ENCODE data around the gene PTN.
"Not testable (repeated sequence)": the region's sequence is repeated elsewhere in the genome, so short reads cannot be mapped to it uniquely, and the experiment has no call there.

The PTN gene

GRCh38 chr7:137245186-137245585, 98.3 kb downstream of the PTN start:
- no peak overlapping the region for H3K4me3 ChIP-seq (ENCODE audit: low read depth, low read length)
- TF ChIP-seq CTCF (IDR thresholded peaks at IDR 0.05; ENCODE audit: insufficient read depth, low read depth, low read length, missing control alignments) = no peak
- DNase-seq (ENCODE audit: low read depth) = no peak

- no peak overlapping the region for H3K4me3 ChIP-seq (ENCODE audit: low read depth, low read length)
- no peak for DNase-seq (ENCODE audit: low read depth)
- no peak for TF ChIP-seq CTCF (IDR thresholded peaks at IDR 0.05; ENCODE audit: insufficient read depth, low read depth, low read length, missing control alignments)
Observed at GRCh38 chr7:137243741-137244140, 99.8 kb downstream of the PTN start.

- DNase-seq (ENCODE audit: low read depth) = no peak
- no peak overlapping the region for H3K4me3 ChIP-seq (ENCODE audit: low read depth, low read length)
- TF ChIP-seq CTCF (IDR thresholded peaks at IDR 0.05; ENCODE audit: insufficient read depth, low read depth, low read length, missing control alignments) = no peak
Observed at GRCh38 chr7:137242616-137243015, 100.9 kb downstream of the PTN start.

GRCh38 chr7:137241655-137242360, 101.7 kb downstream of the PTN start:
- TF ChIP-seq CTCF (IDR thresholded peaks at IDR 0.05; ENCODE audit: insufficient read depth, low read depth, low read length, missing control alignments) = no peak
- no peak overlapping the region for H3K4me3 ChIP-seq (ENCODE audit: low read depth, low read length)
- no peak for DNase-seq (ENCODE audit: low read depth)

- not testable (repeated sequence) for H3K4me3 ChIP-seq (ENCODE audit: low read depth, low read length); DNase-seq (ENCODE audit: low read depth)
Observed at GRCh38 chr7:137239186-137239585, 104.3 kb downstream of the PTN start.

GRCh38 chr7:137235434-137235833, 108.1 kb downstream of the PTN start:
- TF ChIP-seq CTCF (IDR thresholded peaks at IDR 0.05; ENCODE audit: insufficient read depth, low read depth, low read length, missing control alignments) = no peak
- no peak overlapping the region for H3K4me3 ChIP-seq (ENCODE audit: low read depth, low read length)
- no peak for DNase-seq (ENCODE audit: low read depth)

- no peak for DNase-seq (ENCODE audit: low read depth)
- no peak overlapping the region for H3K4me3 ChIP-seq (ENCODE audit: low read depth, low read length)
- TF ChIP-seq CTCF (IDR thresholded peaks at IDR 0.05; ENCODE audit: insufficient read depth, low read depth, low read length, missing control alignments) = no peak
Observed at GRCh38 chr7:137231167-137231566, 112.4 kb downstream of the PTN start.
